Hepatocyte (in vitro differentiated cells): ENCODE results near the gene SV2C. TPM values are rescaled to one million over a fixed set of nuclear protein-coding genes. Genes with fewer than 3 reads are reported as not detected.
A peak's percentile ranks its signal among the peaks of the same experiment; 100 is the strongest.
"Not testable (repeated sequence)": the region's sequence is repeated elsewhere in the genome, so short reads cannot be mapped to it uniquely, and the experiment has no call there.

Source experiments
- DNase-seq: peaks from one replicate; pipeline ENCODE4 v3.0.0-alpha.2; 2016; ENCODE audit warnings: low spot score
- H2AFZ ChIP-seq: fragments of 200-600 bp; sonication (generic); 2 replicates; pipeline ENCODE4 v1.6.0; 2016; ENCODE audit warnings: antibody characterized with exemption, mild to moderate bottlenecking
- H3K27ac ChIP-seq: fragments of 200-600 bp; sonication (generic); 2 replicates; pipeline ENCODE4 v1.5.1; 2016; ENCODE audit warnings: mild to moderate bottlenecking
- H3K27me3 ChIP-seq: fragments of 200-600 bp; sonication (generic); 2 replicates; pipeline ENCODE4 v1.6.1; 2016
- H3K36me3 ChIP-seq: fragments of 200-600 bp; sonication (generic); replicated peaks from 2 replicates; pipeline ENCODE4 v1.5.1; 2016; ENCODE audit warnings: low read depth; ENCODE audit not compliant: insufficient read depth
- H3K4me1 ChIP-seq: fragments of 200-600 bp; sonication (generic); 2 replicates; pipeline ENCODE4 v1.5.1; 2016; ENCODE audit warnings: mild to moderate bottlenecking, moderate library complexity; ENCODE audit not compliant: insufficient read depth
- H3K4me2 ChIP-seq: fragments of 200-600 bp; sonication (generic); 2 replicates; pipeline ENCODE4 v1.6.0; 2016
- H3K4me3 ChIP-seq: fragments of 200-600 bp; sonication (generic); 2 replicates; pipeline ENCODE4 v1.5.1; 2016; ENCODE audit warnings: mild to moderate bottlenecking
- H3K79me2 ChIP-seq: fragments of 200-600 bp; sonication (generic); 2 replicates; pipeline ENCODE4 v1.6.0; 2017; ENCODE audit warnings: mild to moderate bottlenecking
- H3K9me2 ChIP-seq: fragments of 200-600 bp; sonication (generic); replicated peaks from 2 replicates; pipeline ENCODE4 v1.6.0; 2017; ENCODE audit warnings: mild to moderate bottlenecking; ENCODE audit not compliant: insufficient read depth
- H3K9me3 ChIP-seq: fragments of 200-600 bp; sonication (generic); 2 replicates; pipeline ENCODE4 v1.5.1; 2016; ENCODE audit warnings: low read depth, mild to moderate bottlenecking
- H4K20me1 ChIP-seq: fragments of 200-600 bp; sonication (generic); 2 replicates; pipeline ENCODE4 v1.6.0; 2016; ENCODE audit warnings: mild to moderate bottlenecking; ENCODE audit not compliant: insufficient read depth, poor library complexity, severe bottlenecking
- CTCF ChIP-seq: fragments of 200-600 bp; sonication (generic); IDR thresholded peaks from 2 replicates; pipeline ENCODE4 v1.5.1; 2016; ENCODE audit warnings: antibody characterized with exemption, mild to moderate bottlenecking; ENCODE audit not compliant: poor library complexity
- EZH2 ChIP-seq: fragments of 200-600 bp; sonication (generic); IDR thresholded peaks from 2 replicates; pipeline ENCODE4 v1.6.1; 2016; ENCODE audit warnings: antibody characterized with exemption, mild to moderate bottlenecking, borderline replicate concordance
- EZH2phosphoT487 ChIP-seq: fragments of 200-600 bp; sonication (generic); IDR thresholded peaks from one replicate; pipeline ENCODE4 v1.6.1; 2018; ENCODE audit warnings: antibody characterized with exemption, mild to moderate bottlenecking, low read depth, moderate library complexity; ENCODE audit not compliant: unreplicated experiment, severe bottlenecking
- WGBS: methylation state at CpG from one replicate; pipeline ENCODE4 v1.1.6; 2016; ENCODE audit warnings: low lambda C conversion rate; ENCODE audit errors: missing lambda C conversion rate; 5-methylcytosine and 5-hydroxymethylcytosine counted together
- polyA plus RNA-seq: library from polyadenylated mRNA; unstranded; fragments of >200 nt; fragmentation: Nextera tagmentation; extraction: Ambion mirVana; gene quantifications from 2 replicates; pipeline ENCODE4 v1.2.1, GENCODE V29; 2016
- total RNA-seq: library from RNA; depleted of rRNA; stranded (reverse); fragments of >200 nt; gene quantifications from 2 replicates; pipeline ENCODE4 v1.2.3, GENCODE V29; 2014

The SV2C gene, protein sequence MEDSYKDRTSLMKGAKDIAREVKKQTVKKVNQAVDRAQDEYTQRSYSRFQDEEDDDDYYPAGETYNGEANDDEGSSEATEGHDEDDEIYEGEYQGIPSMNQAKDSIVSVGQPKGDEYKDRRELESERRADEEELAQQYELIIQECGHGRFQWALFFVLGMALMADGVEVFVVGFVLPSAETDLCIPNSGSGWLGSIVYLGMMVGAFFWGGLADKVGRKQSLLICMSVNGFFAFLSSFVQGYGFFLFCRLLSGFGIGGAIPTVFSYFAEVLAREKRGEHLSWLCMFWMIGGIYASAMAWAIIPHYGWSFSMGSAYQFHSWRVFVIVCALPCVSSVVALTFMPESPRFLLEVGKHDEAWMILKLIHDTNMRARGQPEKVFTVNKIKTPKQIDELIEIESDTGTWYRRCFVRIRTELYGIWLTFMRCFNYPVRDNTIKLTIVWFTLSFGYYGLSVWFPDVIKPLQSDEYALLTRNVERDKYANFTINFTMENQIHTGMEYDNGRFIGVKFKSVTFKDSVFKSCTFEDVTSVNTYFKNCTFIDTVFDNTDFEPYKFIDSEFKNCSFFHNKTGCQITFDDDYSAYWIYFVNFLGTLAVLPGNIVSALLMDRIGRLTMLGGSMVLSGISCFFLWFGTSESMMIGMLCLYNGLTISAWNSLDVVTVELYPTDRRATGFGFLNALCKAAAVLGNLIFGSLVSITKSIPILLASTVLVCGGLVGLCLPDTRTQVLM
- total RNA-seq (under 0.01 and 0.12 TPM in 2 replicates), polyA plus RNA-seq (0.04 and 0.05 TPM in 2 replicates)

DNA sequence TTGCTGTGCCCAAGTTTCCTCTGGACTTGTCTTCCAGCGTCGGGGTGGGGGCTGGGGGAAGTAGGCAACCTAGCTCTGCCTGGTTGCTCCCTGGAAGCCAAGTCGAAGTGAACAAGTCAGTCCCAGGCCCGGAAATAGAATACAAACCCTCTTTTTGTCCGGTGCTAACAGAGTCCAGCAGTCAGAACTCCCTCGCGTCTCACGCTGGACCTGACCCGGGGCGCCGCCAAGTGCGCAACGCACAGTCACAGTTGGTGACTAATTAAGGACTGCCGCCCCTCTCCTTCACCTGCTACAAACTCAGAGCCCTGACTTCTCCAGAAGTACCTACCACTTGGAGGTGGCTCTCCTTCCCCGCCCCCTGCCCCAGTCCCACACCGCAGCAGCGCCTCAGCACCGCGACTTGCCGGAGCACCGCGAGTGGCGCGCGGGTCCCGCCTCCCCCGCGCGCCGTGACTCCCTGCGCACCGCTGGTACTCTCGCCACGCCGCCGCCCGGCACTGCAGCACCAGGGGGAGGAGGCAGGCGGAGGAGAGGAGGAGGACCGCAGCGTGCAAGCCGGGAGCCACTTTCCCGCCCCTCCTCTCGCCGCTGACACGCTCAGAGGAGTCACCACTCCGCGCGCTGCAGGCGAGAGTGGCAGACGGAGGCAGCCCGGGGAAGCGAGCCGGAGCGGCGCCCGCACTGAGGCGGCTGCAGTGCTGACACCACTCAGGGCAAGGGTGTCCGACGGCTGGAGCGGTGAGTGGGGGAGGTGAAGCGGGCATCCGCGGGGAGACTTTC, at the start of gene SV2C:
Gene SV2C (plus strand): TSS at position 612 of the 783 bp plus-strand sequence. CDS start 48,368 bp downstream, outside the sequence.
- Histone ChIP-seq H3K36me3 (no peaks in the 10 kb centered on the region), H3K27ac (no peak within 1 kb of the TSS), H4K20me1 (no peaks in the 10 kb centered on the region), H3K27me3 (peaks cover 96% of the 10 kb centered on the region), H3K9me3 (no peaks in the 10 kb centered on the region), H2AFZ (peak within 1 kb of the TSS; percentile 49), H3K4me3 (no peak within 1 kb of the TSS), H3K4me1 (peaks cover 22% of the 10 kb centered on the region), H3K79me2 (no peaks in the 10 kb centered on the region), H3K9me2 (no peaks in the 10 kb centered on the region), H3K4me2 (peak within 1 kb of the TSS; percentile 91)
- peak; percentile 52 for DNase-seq
- 2% methylated on average over 60 of the region's 63 CpGs for WGBS
- no peak for TF ChIP-seq CTCF
- TF ChIP-seq EZH2: peak; percentile 17
- TF ChIP-seq EZH2phosphoT487: no peak

DNA sequence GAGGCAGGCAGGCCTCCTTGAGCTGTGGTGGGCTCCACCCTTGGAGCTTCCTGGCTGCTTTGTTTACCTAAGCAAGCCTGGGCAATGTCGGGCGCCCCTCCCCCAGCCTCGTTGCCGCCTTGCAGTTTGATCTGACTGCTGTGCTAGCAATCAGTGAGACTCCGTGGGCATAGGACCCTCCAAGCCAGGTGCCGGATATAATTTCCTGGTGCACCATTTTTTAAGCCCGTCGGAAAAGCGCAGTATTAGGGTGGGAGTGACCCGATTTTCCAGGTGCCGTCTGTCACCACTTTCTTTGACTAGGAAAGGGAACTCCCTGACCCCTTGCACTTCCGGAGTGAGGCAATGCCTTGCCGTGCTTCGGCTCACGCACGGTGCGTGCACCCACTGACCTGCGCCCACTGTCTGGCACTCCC, 45.4 kb upstream of the SV2C start:
- not testable (repeated sequence) for H3K79me2 ChIP-seq, H3K9me2 ChIP-seq, H3K27me3 ChIP-seq, DNase-seq, H3K4me1 ChIP-seq, H3K36me3 ChIP-seq, H4K20me1 ChIP-seq, H2AFZ ChIP-seq, H3K27ac ChIP-seq, H3K9me3 ChIP-seq, H3K4me3 ChIP-seq
- H3K4me2 ChIP-seq: peak overlapping the region; percentile 66
- WGBS: 14% methylated on average over 18 of the region's 18 CpGs

DNA sequence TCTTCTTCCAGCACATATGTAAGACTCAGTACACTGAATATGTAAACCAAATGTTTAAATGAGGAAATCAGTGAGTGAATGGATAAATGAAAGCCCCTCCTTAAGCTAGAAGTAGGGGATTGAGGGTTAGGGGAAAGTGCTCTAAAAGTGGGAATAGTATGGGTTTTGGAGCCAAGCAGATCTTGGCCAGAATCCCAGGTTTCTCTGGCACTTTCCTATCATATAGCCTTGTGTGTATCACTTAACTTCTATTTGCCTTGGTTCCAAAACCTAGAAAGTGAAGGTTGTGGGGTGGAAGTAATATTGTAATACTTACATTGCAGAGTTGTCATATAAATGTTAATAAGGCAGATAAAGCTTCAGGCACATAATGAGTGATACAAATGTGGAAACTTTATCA, 45.0 kb upstream of the SV2C start:
- Histone ChIP-seq H3K9me2 (no peaks in the 10 kb centered on the region), H3K4me1 (no peaks in the 10 kb centered on the region), H3K9me3 (no peaks in the 10 kb centered on the region), H3K4me3 (no peak overlapping the region), H3K36me3 (no peaks in the 10 kb centered on the region), H3K27me3 (peaks cover 8% of the 10 kb centered on the region), H3K27ac (no peak overlapping the region), H4K20me1 (no peaks in the 10 kb centered on the region), H2AFZ (no peak overlapping the region), H3K4me2 (peak overlapping the region; percentile 66), H3K79me2 (no peaks in the 10 kb centered on the region)
- TF ChIP-seq EZH2 (no peak), EZH2phosphoT487 (no peak), CTCF (no peak)
- no peak for DNase-seq
